Lower leg skin (tissue), 4 donors: ENCODE measurements around the gene GPR4. TPM values are rescaled to one million over a fixed set of nuclear protein-coding genes. Genes with fewer than 3 reads are reported as not detected.

Experiments
- DNase-seq, 2 donors: peaks; one replicate each; pipeline ENCODE4 v3.0.0-alpha.2; 2019; ENCODE audit warnings: low spot score in 2 of 2
- H3K4me3 ChIP-seq: fragments of 200-600 bp; sonication (generic); 2 replicates; pipeline ENCODE4 v1.5.1; 2017; ENCODE audit warnings: mild to moderate bottlenecking, low read depth; ENCODE audit not compliant: poor library complexity, severe bottlenecking
- POLR2A ChIP-seq, 2 donors: fragments of 450-650 bp; IDR thresholded peaks; one replicate each; pipeline ENCODE4 v1.6.1; 2016 to 2017; ENCODE audit warnings: antibody characterized with exemption in 2 of 2, mild to moderate bottlenecking in 1 of 2, moderate library complexity in 1 of 2
- WGBS, 2 donors: methylation state at CpG; one replicate each; pipeline ENCODE4 v1.1.5; 2018; 5-methylcytosine and 5-hydroxymethylcytosine counted together
- intact Hi-C: fragments of 100-400 bp; cut with DNase I; formaldehyde crosslinking; loops from one replicate; pipeline ENCODE4 v1.15.0; 2023; ENCODE audit warnings: low total_unique reads
- total RNA-seq, 4 donors: library from RNA; depleted of rRNA; stranded (reverse); fragments of >200 nt; gene quantifications; one replicate each; pipeline ENCODE4 v1.1.0, GENCODE V29; 2016
- TF ChIP-seq, protein P1 (sequence below), 3 donors: fragments of 450-650 bp; IDR thresholded peaks; one replicate each; pipeline ENCODE4 v1.5.1; 2016; ENCODE audit warnings: antibody characterized with exemption in 3 of 3, mild to moderate bottlenecking in 3 of 3, moderate library complexity in 2 of 3

The GPR4 gene
- total RNA-seq, 4 donors from 2014 or later = 0.34 to 1.0 (median 0.70) TPM

- H3K4me3 ChIP-seq = no peak overlapping the region
- TF ChIP-seq POLR2A (IDR thresholded peaks at IDR 0.05) = no peak
- TF ChIP-seq, protein P1, sequence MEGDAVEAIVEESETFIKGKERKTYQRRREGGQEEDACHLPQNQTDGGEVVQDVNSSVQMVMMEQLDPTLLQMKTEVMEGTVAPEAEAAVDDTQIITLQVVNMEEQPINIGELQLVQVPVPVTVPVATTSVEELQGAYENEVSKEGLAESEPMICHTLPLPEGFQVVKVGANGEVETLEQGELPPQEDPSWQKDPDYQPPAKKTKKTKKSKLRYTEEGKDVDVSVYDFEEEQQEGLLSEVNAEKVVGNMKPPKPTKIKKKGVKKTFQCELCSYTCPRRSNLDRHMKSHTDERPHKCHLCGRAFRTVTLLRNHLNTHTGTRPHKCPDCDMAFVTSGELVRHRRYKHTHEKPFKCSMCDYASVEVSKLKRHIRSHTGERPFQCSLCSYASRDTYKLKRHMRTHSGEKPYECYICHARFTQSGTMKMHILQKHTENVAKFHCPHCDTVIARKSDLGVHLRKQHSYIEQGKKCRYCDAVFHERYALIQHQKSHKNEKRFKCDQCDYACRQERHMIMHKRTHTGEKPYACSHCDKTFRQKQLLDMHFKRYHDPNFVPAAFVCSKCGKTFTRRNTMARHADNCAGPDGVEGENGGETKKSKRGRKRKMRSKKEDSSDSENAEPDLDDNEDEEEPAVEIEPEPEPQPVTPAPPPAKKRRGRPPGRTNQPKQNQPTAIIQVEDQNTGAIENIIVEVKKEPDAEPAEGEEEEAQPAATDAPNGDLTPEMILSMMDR (IDR thresholded peaks at IDR 0.05) = no peak
- no peak for DNase-seq
- intact Hi-C loops = no loop called here
- 25 to 26% methylated on average over 5 of the region's 5 CpGs for WGBS, 2 donors
These were observed 4.4 kb downstream of the GPR4 start for GRCh38 chr19:45597425-45598111.

GRCh38 chr19:45595814-45596213 is 6.2 kb downstream of the GPR4 start:
- TF ChIP-seq POLR2A (IDR thresholded peaks at IDR 0.05) = no peak
- TF ChIP-seq, protein P1 (IDR thresholded peaks at IDR 0.05) = no peak
- intact Hi-C loops = no loop called here
- no peak for DNase-seq
- H3K4me3 ChIP-seq = no peak overlapping the region
- WGBS, 2 donors = 53 to 60% methylated on average over 6 of the region's 6 CpGs

GRCh38 chr19:45593520-45593919 is 8.5 kb downstream of the GPR4 start:
- TF ChIP-seq, protein P1 (IDR thresholded peaks at IDR 0.05) = no peak
- no peak for TF ChIP-seq POLR2A (IDR thresholded peaks at IDR 0.05)
- H3K4me3 ChIP-seq = no peak overlapping the region
- WGBS, 2 donors = 13 to 15% methylated on average over 1 of the region's 1 CpG
- intact Hi-C loops = loop anchor here (5.0 kb wide), 1 partner anchor 49 kb away; no protein-coding TSS in a partner anchor
- no peak for DNase-seq

DNA sequence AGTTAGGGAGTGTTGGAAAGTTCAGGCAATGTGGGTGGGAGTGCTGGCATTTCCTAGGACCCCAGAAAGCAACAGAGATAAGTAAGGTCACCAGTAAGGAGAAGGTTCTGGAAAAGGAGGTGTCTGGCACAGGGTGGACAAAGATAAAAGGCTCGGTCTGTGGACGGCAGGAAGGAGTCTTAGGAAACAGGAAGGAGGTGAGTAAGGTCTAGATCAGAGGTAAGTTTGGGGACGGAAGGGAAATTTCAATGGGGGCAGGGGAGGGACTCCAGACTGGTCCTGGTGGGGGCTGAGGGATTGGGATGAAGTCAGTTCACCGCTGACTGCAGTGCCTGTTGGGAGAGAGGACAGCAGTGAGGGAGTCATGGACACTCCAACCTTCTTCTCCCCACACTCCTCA is 9.6 kb downstream of the GPR4 start:
- WGBS, 2 donors = 39 to 50% methylated on average over 4 of the region's 4 CpGs
- no peak for DNase-seq
- intact Hi-C loops = loop anchor here (5.0 kb wide), 1 partner anchor 50 kb away; no protein-coding TSS in a partner anchor
- H3K4me3 ChIP-seq = no peak overlapping the region
- TF ChIP-seq, protein P1 (IDR thresholded peaks at IDR 0.05) = no peak
- no peak for TF ChIP-seq POLR2A (IDR thresholded peaks at IDR 0.05)

GRCh38 chr19:45591638-45592005 is 10.4 kb downstream of the GPR4 start:
- WGBS, 2 donors = 92 to 93% methylated on average over 21 of the region's 21 CpGs
- TF ChIP-seq POLR2A (IDR thresholded peaks at IDR 0.05) = no peak
- TF ChIP-seq, protein P1 (IDR thresholded peaks at IDR 0.05) = no peak
- no peak overlapping the region for H3K4me3 ChIP-seq
- DNase-seq = no peak
- intact Hi-C loops = loop anchor here (5.0 kb wide), 1 partner anchor 51 kb away; no protein-coding TSS in a partner anchor
